Measurements from ENCODE around the gene DDX39A.
"Not testable (repeated sequence)": the region's sequence is repeated elsewhere in the genome, so short reads cannot be mapped to it uniquely, and the experiment has no call there.

- not testable (repeated sequence) for TF ChIP-seq CTCF (IDR thresholded peaks at IDR 0.05); EP300 (IDR thresholded peaks at IDR 0.05; ENCODE audit: borderline replicate concordance in 1 of 2, low read depth in 1 of 2, low read length in 1 of 2); FOXM1 (IDR thresholded peaks at IDR 0.05; ENCODE audit: low read depth); TAF1 (IDR thresholded peaks at IDR 0.05; ENCODE audit: borderline replicate concordance, low read depth, low read length); MAX (IDR thresholded peaks at IDR 0.05; ENCODE audit: low read depth); RCOR1 (IDR thresholded peaks at IDR 0.05; ENCODE audit: low read length); TCF12 (IDR thresholded peaks at IDR 0.05); SIN3A (IDR thresholded peaks at IDR 0.05; ENCODE audit: borderline replicate concordance, low read depth, low read length); TEAD4 (IDR thresholded peaks at IDR 0.05; ENCODE audit: borderline replicate concordance, insufficient read depth); MXI1 (IDR thresholded peaks at IDR 0.05; ENCODE audit: low read depth, low read length); POLR2AphosphoS5 (IDR thresholded peaks at IDR 0.05; ENCODE audit: low read depth, low read length); NRF1 (IDR thresholded peaks at IDR 0.05; ENCODE audit: low read depth, low read length)
These were observed 43.3 kb upstream of the DDX39A start for GRCh38 chr19:14462401-14462800.
